Breast epithelium (tissue), 3 donors: Measurements from ENCODE around the gene MRTFA.

Source experiments
- POLR2A ChIP-seq: fragments of 450-650 bp; IDR thresholded peaks from one replicate; pipeline ENCODE4 v1.6.1; 2016; ENCODE audit warnings: antibody characterized with exemption, mild to moderate bottlenecking, moderate library complexity
- POLR2AphosphoS5 ChIP-seq, 3 donors: sonication (generic); formaldehyde crosslinking; IDR thresholded peaks; one replicate each; pipeline ENCODE4 v1.6.1; 2017; ENCODE audit warnings: antibody characterized with exemption in 3 of 3
- TF ChIP-seq, protein P1 (sequence below), 3 donors: fragments of 450-650 bp; IDR thresholded peaks; one replicate each; pipeline ENCODE4 v1.5.1; 2016 to 2017; ENCODE audit warnings: antibody characterized with exemption in 3 of 3, mild to moderate bottlenecking in 3 of 3, moderate library complexity in 3 of 3

DNA sequence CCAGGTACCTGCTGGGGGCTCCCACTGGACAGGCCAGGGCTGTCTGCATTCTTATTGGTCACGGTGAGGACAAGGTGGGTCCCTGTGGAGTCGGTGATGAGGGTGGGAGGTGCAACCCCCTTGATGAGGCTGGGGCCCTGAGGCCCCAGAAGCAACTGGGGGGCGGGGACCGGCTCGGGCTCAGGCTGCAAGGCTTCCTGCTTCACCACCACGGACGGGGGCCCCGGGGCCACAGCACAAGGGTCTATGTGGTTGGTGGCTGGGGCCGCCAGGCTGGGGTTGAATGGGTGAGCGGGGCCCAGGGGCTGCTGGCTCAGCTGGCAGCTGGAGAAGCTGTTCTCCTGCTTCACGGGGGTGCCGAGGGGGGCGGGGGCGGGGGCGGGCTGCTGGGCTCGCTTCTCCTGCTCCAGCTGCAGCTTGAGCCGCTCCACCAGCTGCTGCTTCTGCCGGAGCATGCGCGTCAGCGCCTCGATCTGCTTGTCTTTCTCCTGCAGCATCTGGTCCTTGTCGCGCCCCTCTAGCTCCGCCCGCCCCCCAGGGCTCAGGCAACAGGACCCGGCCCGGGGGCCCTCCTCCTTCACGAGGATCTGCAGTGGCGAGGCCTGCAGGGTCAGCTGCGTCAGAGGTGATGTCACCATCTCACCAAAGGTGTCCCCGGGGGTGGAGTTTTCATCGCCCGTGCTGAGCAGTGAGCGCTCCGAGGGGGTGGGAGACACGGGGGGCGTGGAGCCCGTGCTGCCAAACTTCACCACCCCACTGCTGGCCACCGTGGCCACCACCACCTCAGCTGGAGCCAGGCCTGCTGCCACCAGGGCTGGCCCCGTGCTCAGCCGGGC, 217.9 kb downstream of the MRTFA start:
- TF ChIP-seq, protein P1, sequence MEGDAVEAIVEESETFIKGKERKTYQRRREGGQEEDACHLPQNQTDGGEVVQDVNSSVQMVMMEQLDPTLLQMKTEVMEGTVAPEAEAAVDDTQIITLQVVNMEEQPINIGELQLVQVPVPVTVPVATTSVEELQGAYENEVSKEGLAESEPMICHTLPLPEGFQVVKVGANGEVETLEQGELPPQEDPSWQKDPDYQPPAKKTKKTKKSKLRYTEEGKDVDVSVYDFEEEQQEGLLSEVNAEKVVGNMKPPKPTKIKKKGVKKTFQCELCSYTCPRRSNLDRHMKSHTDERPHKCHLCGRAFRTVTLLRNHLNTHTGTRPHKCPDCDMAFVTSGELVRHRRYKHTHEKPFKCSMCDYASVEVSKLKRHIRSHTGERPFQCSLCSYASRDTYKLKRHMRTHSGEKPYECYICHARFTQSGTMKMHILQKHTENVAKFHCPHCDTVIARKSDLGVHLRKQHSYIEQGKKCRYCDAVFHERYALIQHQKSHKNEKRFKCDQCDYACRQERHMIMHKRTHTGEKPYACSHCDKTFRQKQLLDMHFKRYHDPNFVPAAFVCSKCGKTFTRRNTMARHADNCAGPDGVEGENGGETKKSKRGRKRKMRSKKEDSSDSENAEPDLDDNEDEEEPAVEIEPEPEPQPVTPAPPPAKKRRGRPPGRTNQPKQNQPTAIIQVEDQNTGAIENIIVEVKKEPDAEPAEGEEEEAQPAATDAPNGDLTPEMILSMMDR (IDR thresholded peaks at IDR 0.05): no peak
- TF ChIP-seq POLR2A (no peak), POLR2AphosphoS5 (IDR thresholded peaks at IDR 0.05) (no peak)
